Common myeloid progenitor, CD34-positive (primary cell): Measurements from ENCODE around the gene ZNF366.
A peak's percentile ranks its signal among the peaks of the same experiment; 100 is the strongest.
"Not testable (repeated sequence)": the region's sequence is repeated elsewhere in the genome, so short reads cannot be mapped to it uniquely, and the experiment has no call there.

Experiments used
- CTCF ChIA-PET: fragments of 350-600 bp; sonication (Branson Sonifier 250); formaldehyde crosslinking; loops from one replicate; lab custom pipeline; 2021; ENCODE audit warnings: antibody characterized with exemption; lab: Charles Lee
- POLR2A ChIA-PET: fragments of 350-600 bp; sonication (Branson Sonifier 250); formaldehyde crosslinking; loops from one replicate; lab custom pipeline; 2021; ENCODE audit warnings: antibody characterized with exemption; lab: Charles Lee
- DNase-seq, 3 donors: peaks; one replicate each; pipeline versions ENCODE4 v3.0.0 to v3.0.0-alpha.2; 2013
- H3K27ac ChIP-seq, 2 experiments: 1 replicate in 1 of 2; 2 replicates in 1 of 2; pipeline ENCODE4 v1.7.0; 2013; ENCODE audit warnings: inconsistent platforms in 2 of 2, low read length in 2 of 2, mild to moderate bottlenecking in 2 of 2, low read depth in 1 of 2, moderate library complexity in 1 of 2; ENCODE audit not compliant: severe bottlenecking in 2 of 2, insufficient read depth in 1 of 2, poor library complexity in 1 of 2
- H3K27me3 ChIP-seq, 5 experiments: replicated peaks in 2 of 5; 1 replicate in 3 of 5; 2 replicates in 2 of 5; pipeline versions ENCODE4 v1.6.1 to v1.7.0; 2013; ENCODE audit warnings: low read length in 4 of 5, mild to moderate bottlenecking in 2 of 5, moderate library complexity in 2 of 5, inconsistent platforms in 1 of 5; ENCODE audit not compliant: insufficient read depth in 5 of 5, control insufficient read depth in 4 of 5
- H3K36me3 ChIP-seq, 4 experiments: 1 replicate in 2 of 4; 2 replicates in 2 of 4; pipeline versions ENCODE4 v1.6.1 to v1.7.0; 2013; ENCODE audit warnings: low read length in 3 of 4, control low read depth in 1 of 4, mild to moderate bottlenecking in 1 of 4; ENCODE audit not compliant: control insufficient read depth in 4 of 4, insufficient read depth in 4 of 4
- H3K4me1 ChIP-seq, 4 experiments: 1 replicate in 3 of 4; 2 replicates in 1 of 4; pipeline versions ENCODE4 v1.6.1 to v1.7.1; 2013; ENCODE audit warnings: low read length in 3 of 4, mild to moderate bottlenecking in 3 of 4, control low read depth in 1 of 4, inconsistent platforms in 1 of 4, moderate library complexity in 1 of 4; ENCODE audit not compliant: control insufficient read depth in 4 of 4, insufficient read depth in 4 of 4; ENCODE audit errors: control extremely low read depth in 1 of 4
- H3K4me3 ChIP-seq, 7 experiments: 1 replicate in 4 of 7; 2 replicates in 3 of 7; pipeline versions ENCODE4 v1.5.1 to v1.7.0; 2013; ENCODE audit warnings: mild to moderate bottlenecking in 7 of 7, low read length in 6 of 7, moderate library complexity in 6 of 7, inconsistent platforms in 2 of 7, low read depth in 2 of 7, control low read depth in 1 of 7; ENCODE audit not compliant: insufficient read depth in 4 of 7, control insufficient read depth in 1 of 7; ENCODE audit errors: extremely low read depth in 1 of 7
- H3K9me3 ChIP-seq, 5 experiments: 1 replicate in 4 of 5; 2 replicates in 1 of 5; pipeline versions ENCODE4 v1.6.1 to v1.7.1; 2013; ENCODE audit warnings: low read length in 4 of 5, mild to moderate bottlenecking in 2 of 5, inconsistent platforms in 1 of 5, low read depth in 1 of 5, moderate library complexity in 1 of 5; ENCODE audit not compliant: control insufficient read depth in 4 of 5, insufficient read depth in 2 of 5; ENCODE audit errors: control extremely low read depth in 1 of 5
- WGBS: methylation state at CpG from one replicate; pipeline ENCODE4 v1.1.5; 2013; ENCODE audit not compliant: insufficient coverage; 5-methylcytosine and 5-hydroxymethylcytosine counted together

The ZNF366 gene

DNA sequence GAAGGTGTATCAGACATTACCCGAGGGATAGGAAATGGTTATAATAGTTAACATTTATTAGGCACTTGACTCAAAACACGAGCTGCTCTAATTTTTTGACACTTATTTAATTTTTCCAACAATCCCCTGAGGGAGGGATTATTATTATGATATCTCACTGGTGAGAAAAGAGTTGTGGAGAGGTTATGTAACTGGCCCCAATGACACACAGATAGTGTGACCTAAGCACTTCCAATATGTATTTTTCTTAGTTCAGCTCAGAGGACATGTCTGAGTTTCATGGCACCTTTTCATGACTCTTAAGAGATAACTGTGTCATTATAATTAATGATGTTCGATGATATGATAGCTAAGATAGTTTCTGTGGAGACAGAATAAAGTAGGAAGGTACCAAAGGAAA lies 100.1 kb downstream of the ZNF366 start:
- WGBS: 100% methylated on average over 1 of the region's 3 CpGs
- H3K4me3 ChIP-seq: no peak overlapping the region
- ChIA-PET CTCF (no interaction called here), POLR2A (no interaction called here)
- H3K36me3 ChIP-seq: no peaks in the 10 kb centered on the region
- peaks cover 0 to 6% (median 3%) of the 10 kb centered on the region in 5 experiments for H3K9me3 ChIP-seq
- no peak overlapping the region for H3K27ac ChIP-seq
- no peak for DNase-seq
- H3K4me1 ChIP-seq: peaks cover 0 to 5% (median 0%) of the 10 kb centered on the region in 4 experiments
- H3K27me3 ChIP-seq: no peaks in the 10 kb centered on the region

GRCh38 chr5:72404771-72405170 lies 102.4 kb downstream of the ZNF366 start:
- H3K27ac ChIP-seq, H3K27me3 ChIP-seq, H3K4me1 ChIP-seq, H3K4me3 ChIP-seq, POLR2A ChIA-PET, H3K36me3 ChIP-seq, DNase-seq: not testable (repeated sequence)
- CTCF ChIA-PET: interaction anchor here (0.9 to 1.3 kb wide), 5 partner anchors 8 to 119 kb away, joined by 3 to 9 read pairs (median 3); no protein-coding TSS in a partner anchor
- H3K9me3 ChIP-seq: peaks cover 0 to 22% (median 9%) of the 10 kb centered on the region in 5 experiments
- 97% methylated on average over 3 of the region's 3 CpGs for WGBS

- no peak for DNase-seq
- ChIA-PET CTCF (interaction anchor here (0.7 to 1.4 kb wide), 3 partner anchors 9 to 15 kb away, joined by 3 to 6 read pairs (median 4); no protein-coding TSS in a partner anchor), POLR2A (no interaction called here)
- H3K27me3 ChIP-seq: no peaks in the 10 kb centered on the region
- no peaks in the 10 kb centered on the region for H3K36me3 ChIP-seq
- peaks cover 0 to 22% (median 9%) of the 10 kb centered on the region in 5 experiments for H3K9me3 ChIP-seq
- 70% methylated on average over 4 of the region's 4 CpGs for WGBS
- no peak overlapping the region for H3K4me3 ChIP-seq
- peaks cover 0 to 10% (median 0%) of the 10 kb centered on the region in 4 experiments for H3K4me1 ChIP-seq
- no peak overlapping the region for H3K27ac ChIP-seq
These were observed 104.1 kb downstream of the ZNF366 start for GRCh38 chr5:72402959-72403628.

DNA sequence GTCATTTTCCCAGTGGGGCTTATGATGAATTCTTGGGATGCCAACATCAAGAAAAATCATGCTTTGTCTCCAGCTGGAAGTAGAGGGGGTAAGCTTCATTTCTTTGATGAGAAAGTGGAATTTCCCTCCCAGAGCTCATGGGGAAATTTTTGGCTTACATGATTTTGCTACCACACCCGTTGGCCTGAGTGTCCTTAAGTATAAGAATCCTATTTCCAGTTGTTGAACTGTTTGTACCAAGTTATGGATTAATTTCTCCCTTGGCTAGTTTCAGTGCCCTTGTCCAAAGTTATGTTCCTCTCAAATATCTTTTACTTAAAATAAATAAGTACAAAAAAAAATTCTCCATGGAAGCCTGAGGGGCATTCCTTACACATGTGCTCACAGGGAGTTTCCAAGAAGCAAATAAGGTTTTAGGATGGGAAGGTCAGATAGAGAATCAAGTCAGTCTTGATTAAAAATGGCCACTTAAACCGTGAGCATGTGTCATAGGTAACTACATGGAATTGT lies 104.8 kb downstream of the ZNF366 start:
- WGBS: 100% methylated on average over 1 of the region's 2 CpGs
- peaks cover 0 to 13% (median 0%) of the 10 kb centered on the region in 4 experiments for H3K4me1 ChIP-seq
- H3K4me3 ChIP-seq: no peak overlapping the region
- ChIA-PET POLR2A (no interaction called here), CTCF (interaction anchor here (0.7 to 1.4 kb wide), 2 partner anchors 8 to 14 kb away, joined by 3 to 6 read pairs; no protein-coding TSS in a partner anchor)
- H3K27ac ChIP-seq: no peak overlapping the region
- DNase-seq: no peak
- no peaks in the 10 kb centered on the region for H3K27me3 ChIP-seq
- peaks cover 0 to 22% (median 9%) of the 10 kb centered on the region in 5 experiments for H3K9me3 ChIP-seq
- no peaks in the 10 kb centered on the region for H3K36me3 ChIP-seq

- H3K4me1 ChIP-seq: peaks cover 0 to 13% (median 0%) of the 10 kb centered on the region in 4 experiments
- H3K9me3 ChIP-seq: peaks cover 0 to 22% (median 9%) of the 10 kb centered on the region in 5 experiments
- no peaks in the 10 kb centered on the region for H3K27me3 ChIP-seq
- ChIA-PET POLR2A (no interaction called here), CTCF (interaction anchor here (1.2 to 1.3 kb wide), 2 partner anchors 13 to 32 kb away, joined by 3 to 4 read pairs; no protein-coding TSS in a partner anchor)
- DNase-seq: no peak
- no peak overlapping the region for H3K4me3 ChIP-seq
- no peak overlapping the region for H3K27ac ChIP-seq
- no CpG with 5 or more reads among the region's 1 CpG for WGBS
- no peaks in the 10 kb centered on the region for H3K36me3 ChIP-seq
These were observed 106.3 kb downstream of the ZNF366 start for GRCh38 chr5:72400950-72401349.

- WGBS: 53% methylated on average over 2 of the region's 6 CpGs
- Histone ChIP-seq H3K4me3 (no peak overlapping the region), H3K27ac (no peak overlapping the region), H3K9me3 (peaks cover 0 to 22% (median 9%) of the 10 kb centered on the region in 5 experiments), H3K4me1 (peaks cover 0 to 22% (median 0%) of the 10 kb centered on the region in 4 experiments), H3K27me3 (no peaks in the 10 kb centered on the region), H3K36me3 (no peaks in the 10 kb centered on the region)
- POLR2A ChIA-PET: interaction anchor here (0.7 kb wide), 1 partner anchor 99 kb away, joined by 5 read pairs; no protein-coding TSS in a partner anchor
- CTCF ChIA-PET: interaction anchor here (1.6 kb wide), 1 partner anchor 9 kb away, joined by 3 read pairs; no protein-coding TSS in a partner anchor
- DNase-seq: peak in 2 of 3 donors; percentile 17 to 18
These were observed 109.4 kb downstream of the ZNF366 start for GRCh38 chr5:72397836-72398235.
